ENCODE data around the gene HYDIN. TPM values are rescaled to one million over a fixed set of nuclear protein-coding genes. Genes with fewer than 3 reads are reported as not detected.

HYDIN gene
- total RNA-seq, 1 experiment from 2014 or later: not detected

DNA sequence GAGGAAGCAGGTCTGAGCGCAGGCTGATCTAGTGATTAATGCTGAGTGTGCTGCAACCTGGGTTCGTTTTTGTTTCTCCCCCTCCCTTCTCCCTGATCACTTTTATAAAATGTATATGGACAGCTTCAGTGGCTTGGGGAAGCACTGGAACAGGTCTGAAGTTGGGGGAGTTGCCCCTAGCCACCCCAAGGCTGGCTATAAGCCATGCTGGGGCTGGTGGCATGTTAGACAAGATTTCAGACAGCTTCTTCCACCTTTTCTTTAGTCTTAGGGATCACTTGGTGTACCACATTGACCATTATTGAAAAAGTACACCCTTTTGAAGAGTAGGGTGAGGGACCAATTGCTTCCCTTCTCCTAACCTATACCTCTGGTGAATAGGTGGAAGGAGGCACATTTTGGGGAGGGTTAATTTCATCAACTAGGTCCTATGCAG is 425.8 kb downstream of the HYDIN start:
- ChIA-PET RAD21 (ENCODE audit: low non-redundant PET in 1 of 2, low total read pairs in 2 of 2, uncharacterized antibody in 2 of 2, unreplicated experiment in 2 of 2) (no interaction called here), POLR2A (no interaction called here), CTCF (no interaction called here)
- BruUV-seq (replicated peaks): no TSS peak
- no peaks in the 10 kb centered on the region for H3K36me3 ChIP-seq (ENCODE audit: control insufficient read depth in 1 of 2, insufficient read depth in 2 of 2, low read length in 2 of 2)
- peaks cover 12% of the 10 kb centered on the region; the same call in 1 of the 2 replicates for H3K27me3 ChIP-seq (ENCODE audit: insufficient read depth, low read length)
- H3K9ac ChIP-seq (ENCODE audit: low read length): no peak overlapping the region
- no peak for TF ChIP-seq ZFX (IDR thresholded peaks at IDR 0.05)
- no peak for TF ChIP-seq ELF1 (IDR thresholded peaks at IDR 0.05; ENCODE audit: borderline replicate concordance, low read depth)
- TF ChIP-seq, protein P1, sequence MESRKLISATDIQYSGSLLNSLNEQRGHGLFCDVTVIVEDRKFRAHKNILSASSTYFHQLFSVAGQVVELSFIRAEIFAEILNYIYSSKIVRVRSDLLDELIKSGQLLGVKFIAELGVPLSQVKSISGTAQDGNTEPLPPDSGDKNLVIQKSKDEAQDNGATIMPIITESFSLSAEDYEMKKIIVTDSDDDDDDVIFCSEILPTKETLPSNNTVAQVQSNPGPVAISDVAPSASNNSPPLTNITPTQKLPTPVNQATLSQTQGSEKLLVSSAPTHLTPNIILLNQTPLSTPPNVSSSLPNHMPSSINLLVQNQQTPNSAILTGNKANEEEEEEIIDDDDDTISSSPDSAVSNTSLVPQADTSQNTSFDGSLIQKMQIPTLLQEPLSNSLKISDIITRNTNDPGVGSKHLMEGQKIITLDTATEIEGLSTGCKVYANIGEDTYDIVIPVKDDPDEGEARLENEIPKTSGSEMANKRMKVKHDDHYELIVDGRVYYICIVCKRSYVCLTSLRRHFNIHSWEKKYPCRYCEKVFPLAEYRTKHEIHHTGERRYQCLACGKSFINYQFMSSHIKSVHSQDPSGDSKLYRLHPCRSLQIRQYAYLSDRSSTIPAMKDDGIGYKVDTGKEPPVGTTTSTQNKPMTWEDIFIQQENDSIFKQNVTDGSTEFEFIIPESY (IDR thresholded peaks at IDR 0.05; ENCODE audit: extremely low read depth, insufficient replicate concordance, low read length): no peak
- no peak for TF ChIP-seq TCF7L2 (IDR thresholded peaks at IDR 0.05; ENCODE audit: borderline replicate concordance, extremely low read depth, insufficient read depth, insufficient read length)
- TF ChIP-seq POLR2A (IDR thresholded peaks at IDR 0.05; ENCODE audit: borderline replicate concordance, extremely low read depth, insufficient read depth, insufficient read length): peak; percentile 87
- no peak overlapping the region for H2AFZ ChIP-seq (ENCODE audit: low read depth, low read length, poor library complexity, severe bottlenecking)
- DNase-seq (ENCODE audit: low read depth, low spot score) (no peak), ATAC-seq (no peak)
- no peak overlapping the region for H3K4me2 ChIP-seq (ENCODE audit: low read length)
- peaks cover 0 to 9% of the 10 kb centered on the region in 2 experiments; a peak in 1 of 4 replicates for H3K9me3 ChIP-seq (ENCODE audit: control insufficient read depth in 1 of 2, insufficient read depth in 1 of 2, low read depth in 1 of 2, low read length in 2 of 2)
- H3K79me2 ChIP-seq (ENCODE audit: insufficient read depth, low read length): peaks cover 11% of the 10 kb centered on the region
- no peak overlapping the region for H3K27ac ChIP-seq (ENCODE audit: low read depth, low read length)
- no peaks in the 10 kb centered on the region for H3K9me2 ChIP-seq (ENCODE audit: insufficient read depth)
- peaks cover 5 to 12% of the 10 kb centered on the region in 2 experiments for H3K4me1 ChIP-seq (ENCODE audit: control insufficient read depth in 1 of 2, insufficient read depth in 2 of 2, low read length in 2 of 2)
- no peak overlapping the region for H3K4me3 ChIP-seq (replicated peaks in 1 of 2; ENCODE audit: low read depth in 1 of 2, low read length in 2 of 2)
- intact Hi-C loops (cut with micrococcal nuclease): loop anchor here (5.0 kb wide), 1 partner anchor 553 kb away; the partner anchor contains the start of gene CALB2
- no peaks in the 10 kb centered on the region for H4K20me1 ChIP-seq (ENCODE audit: insufficient read depth)

DNA sequence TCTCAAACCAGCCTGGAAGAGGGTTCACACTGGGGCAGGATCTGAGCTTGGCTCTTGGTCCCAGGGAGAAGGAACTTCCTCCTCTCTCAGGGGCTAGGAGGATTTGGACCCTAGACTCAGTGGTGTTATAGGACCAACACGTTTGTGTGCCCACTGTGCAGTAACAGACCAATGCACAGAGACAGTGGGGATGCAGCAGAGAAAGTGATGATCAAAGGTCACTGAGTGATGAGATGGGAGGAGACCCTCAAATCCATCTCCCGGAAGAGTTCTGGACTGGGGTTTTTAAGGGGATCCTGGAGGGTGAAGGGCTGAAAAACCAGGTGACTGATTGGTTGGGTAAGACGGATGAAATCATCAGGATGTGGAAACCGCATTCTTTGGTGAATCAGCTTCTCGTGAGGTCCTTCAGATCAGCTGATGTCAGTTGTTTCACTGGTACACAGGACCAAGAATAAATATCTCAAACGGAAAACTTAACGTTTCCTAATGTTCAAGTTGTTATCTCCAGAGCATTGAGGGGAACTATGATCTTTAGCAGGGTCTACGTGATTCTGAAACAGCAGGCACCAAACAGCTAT is 426.3 kb downstream of the HYDIN start:
- no peak overlapping the region for H3K27ac ChIP-seq (ENCODE audit: low read depth, low read length)
- ChIA-PET POLR2A (no interaction called here), RAD21 (ENCODE audit: low non-redundant PET in 1 of 2, low total read pairs in 2 of 2, uncharacterized antibody in 2 of 2, unreplicated experiment in 2 of 2) (no interaction called here), CTCF (no interaction called here)
- DNase-seq (ENCODE audit: low read depth, low spot score) (no peak), ATAC-seq (no peak)
- H3K4me3 ChIP-seq (replicated peaks in 1 of 2; ENCODE audit: low read depth in 1 of 2, low read length in 2 of 2): no peak overlapping the region
- H3K79me2 ChIP-seq (ENCODE audit: insufficient read depth, low read length): peaks cover 16% of the 10 kb centered on the region
- no peaks in the 10 kb centered on the region for H4K20me1 ChIP-seq (ENCODE audit: insufficient read depth)
- H3K4me1 ChIP-seq (ENCODE audit: control insufficient read depth in 1 of 2, insufficient read depth in 2 of 2, low read length in 2 of 2): peaks cover 9 to 16% of the 10 kb centered on the region in 2 experiments
- BruUV-seq (replicated peaks): no TSS peak
- peaks cover 0 to 9% of the 10 kb centered on the region in 2 experiments; a peak in 1 of 4 replicates for H3K9me3 ChIP-seq (ENCODE audit: control insufficient read depth in 1 of 2, insufficient read depth in 1 of 2, low read depth in 1 of 2, low read length in 2 of 2)
- H3K4me2 ChIP-seq (ENCODE audit: low read length): no peak overlapping the region
- no peaks in the 10 kb centered on the region for H3K9me2 ChIP-seq (ENCODE audit: insufficient read depth)
- H3K27me3 ChIP-seq (ENCODE audit: insufficient read depth, low read length): peaks cover 11% of the 10 kb centered on the region; the same call in 1 of the 2 replicates
- H3K36me3 ChIP-seq (ENCODE audit: control insufficient read depth in 1 of 2, insufficient read depth in 2 of 2, low read length in 2 of 2): no peaks in the 10 kb centered on the region
- 0 out of 2 replicates have a peak, but pooled peaks have one; percentile 15 for TF ChIP-seq CBX3 (IDR thresholded peaks at IDR 0.05; ENCODE audit: low read depth)
- TF ChIP-seq POLR2A (IDR thresholded peaks at IDR 0.05; ENCODE audit: borderline replicate concordance, extremely low read depth, insufficient read depth, insufficient read length): no peak
- H2AFZ ChIP-seq (ENCODE audit: low read depth, low read length, poor library complexity, severe bottlenecking): no peak overlapping the region
- intact Hi-C loops (cut with micrococcal nuclease): loop anchor here (5.0 kb wide), 1 partner anchor 553 kb away; the partner anchor contains the start of gene CALB2
- no peak overlapping the region for H3K9ac ChIP-seq (ENCODE audit: low read length)
